ENCODE results near the gene SLC25A19.

The SLC25A19 gene

DNA sequence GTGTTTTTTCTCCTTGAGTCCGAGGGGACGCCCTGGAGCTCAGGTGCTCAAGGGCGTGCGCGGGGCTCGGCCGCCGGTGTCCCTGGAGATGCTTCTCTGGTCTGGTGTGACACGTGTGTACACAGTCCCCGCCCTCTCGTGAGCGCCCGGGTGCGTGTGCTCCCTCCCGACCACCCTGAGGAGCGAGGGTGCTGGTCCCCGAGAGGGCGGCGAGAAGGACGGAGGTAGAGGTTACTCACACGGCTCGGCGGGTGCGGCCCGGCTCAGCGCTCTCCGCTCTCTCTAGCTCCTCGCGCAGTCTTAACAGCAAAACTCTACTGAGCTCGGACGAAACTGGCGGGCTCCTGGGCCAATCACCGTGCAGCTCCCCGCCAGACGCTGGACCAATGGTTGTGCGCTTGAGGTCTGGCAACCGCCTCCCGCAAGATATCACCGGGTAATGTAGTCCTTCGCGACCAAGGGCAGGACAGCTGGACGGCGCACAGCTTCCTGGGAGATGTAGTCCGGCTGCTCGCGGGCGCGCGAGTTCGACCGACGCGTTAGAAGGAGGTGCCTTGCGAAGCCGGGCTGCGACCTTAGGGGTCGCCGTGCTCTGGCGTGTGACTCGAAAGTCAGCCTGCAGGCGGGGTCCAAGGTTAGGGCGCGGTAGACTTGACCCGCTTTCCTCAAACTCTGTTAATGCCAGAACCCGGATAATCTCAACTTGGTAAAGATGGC is at the start of gene SLC25A19:
Gene SLC25A19, minus strand, starts transcription at position 319 of the 717 bp plus-strand sequence. CDS start 2,669 bp downstream, outside the sequence.
- DNase-seq: peak; percentile 98

DNA sequence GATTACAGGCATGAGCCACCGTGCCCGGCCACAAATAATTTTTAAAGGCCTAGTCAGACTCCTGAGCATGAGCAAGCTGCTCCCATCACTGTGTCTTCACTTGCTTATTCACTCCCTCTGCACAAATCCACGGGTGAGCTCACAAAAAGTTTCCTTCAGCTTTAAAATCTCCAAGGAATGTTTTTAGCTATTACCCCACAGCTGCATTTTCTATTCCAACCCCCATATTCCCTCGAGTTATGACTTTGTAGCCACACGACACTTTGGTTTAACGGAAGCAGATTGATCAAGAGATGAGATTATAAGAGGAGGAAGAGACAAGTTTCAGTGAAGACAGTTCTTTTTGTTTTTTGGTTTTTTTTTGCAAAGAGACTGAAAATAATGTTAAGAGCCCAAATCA is 49.1 kb upstream of the SLC25A19 start:
- DNase-seq: peak; percentile 57

DNA sequence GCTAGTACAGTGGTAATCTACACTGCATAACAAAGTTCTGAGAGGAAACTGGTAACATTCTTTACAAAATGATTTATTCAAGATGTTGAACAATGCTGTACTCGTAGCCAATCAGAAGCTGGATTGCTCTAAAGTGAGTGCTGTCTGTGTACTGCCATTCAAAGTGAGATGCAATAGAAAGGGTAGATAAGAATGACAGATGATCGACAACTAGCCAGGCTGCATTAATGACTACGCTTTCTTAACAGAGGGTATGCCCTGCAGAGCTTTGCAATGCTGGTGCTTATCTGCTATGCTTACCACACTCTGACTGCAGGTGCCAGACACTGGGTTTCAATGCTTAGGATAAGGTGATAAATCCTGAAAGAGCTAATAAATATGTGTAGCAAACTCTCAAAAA is 46.1 kb upstream of the SLC25A19 start:
- no peak for DNase-seq

DNA sequence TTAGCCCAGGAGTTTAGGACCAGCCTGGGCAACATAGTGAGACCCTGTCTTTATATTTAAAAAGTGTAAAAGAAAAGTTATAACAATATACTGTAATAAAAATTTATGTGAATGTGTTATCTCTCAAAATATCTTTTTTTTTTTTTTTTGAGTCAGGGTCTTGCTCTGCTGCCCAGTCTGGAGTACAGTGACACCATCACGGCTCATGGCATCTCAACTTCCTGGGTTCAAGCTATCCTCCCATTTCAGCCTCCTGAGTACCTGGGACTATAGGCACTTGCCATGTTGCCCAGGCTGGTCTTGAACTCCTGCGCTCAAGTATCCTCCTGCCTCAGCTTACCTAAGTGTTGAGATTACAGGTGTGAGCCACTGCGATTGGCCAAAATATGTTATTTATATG is 45.5 kb upstream of the SLC25A19 start:
- no peak for DNase-seq

DNA sequence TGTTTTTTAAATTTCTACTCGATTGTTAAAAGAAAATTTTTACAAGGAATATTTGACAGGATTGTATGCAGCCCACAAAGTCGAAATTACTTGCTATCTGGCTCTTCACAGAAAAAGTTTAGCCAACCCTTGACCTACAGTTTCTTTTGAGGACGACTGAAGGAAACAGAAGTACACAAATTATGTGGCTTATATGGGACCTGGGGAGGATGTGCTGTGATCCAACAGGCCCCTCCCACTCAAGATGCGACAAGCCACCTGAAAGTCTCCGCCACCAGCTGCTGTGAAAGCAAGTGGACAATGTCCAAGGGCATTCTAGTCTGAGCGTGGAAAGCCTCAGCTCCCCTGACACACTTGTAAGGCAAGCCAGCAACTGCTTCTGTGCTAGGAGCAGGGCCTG is 42.4 kb upstream of the SLC25A19 start:
- DNase-seq: no peak

DNA sequence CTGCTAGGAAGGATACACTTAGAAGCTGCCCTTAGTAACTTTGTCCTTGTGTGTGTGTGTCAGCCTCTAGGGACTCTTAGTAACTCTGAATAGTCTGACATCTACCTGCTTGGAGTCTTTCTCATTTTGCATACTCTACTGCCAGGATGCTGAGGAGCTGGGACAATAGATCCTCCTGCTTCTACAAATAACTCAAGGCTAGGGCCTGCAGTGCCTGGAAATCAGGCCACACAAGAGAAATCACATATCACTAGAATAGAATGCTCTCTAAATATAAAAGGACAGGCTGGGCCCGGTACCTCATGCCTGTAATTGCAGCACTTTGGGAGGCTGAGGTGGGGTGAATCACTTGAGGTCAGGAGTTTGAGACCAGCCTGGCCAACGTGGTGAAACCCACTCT is 38.5 kb upstream of the SLC25A19 start:
- no peak for DNase-seq

DNA sequence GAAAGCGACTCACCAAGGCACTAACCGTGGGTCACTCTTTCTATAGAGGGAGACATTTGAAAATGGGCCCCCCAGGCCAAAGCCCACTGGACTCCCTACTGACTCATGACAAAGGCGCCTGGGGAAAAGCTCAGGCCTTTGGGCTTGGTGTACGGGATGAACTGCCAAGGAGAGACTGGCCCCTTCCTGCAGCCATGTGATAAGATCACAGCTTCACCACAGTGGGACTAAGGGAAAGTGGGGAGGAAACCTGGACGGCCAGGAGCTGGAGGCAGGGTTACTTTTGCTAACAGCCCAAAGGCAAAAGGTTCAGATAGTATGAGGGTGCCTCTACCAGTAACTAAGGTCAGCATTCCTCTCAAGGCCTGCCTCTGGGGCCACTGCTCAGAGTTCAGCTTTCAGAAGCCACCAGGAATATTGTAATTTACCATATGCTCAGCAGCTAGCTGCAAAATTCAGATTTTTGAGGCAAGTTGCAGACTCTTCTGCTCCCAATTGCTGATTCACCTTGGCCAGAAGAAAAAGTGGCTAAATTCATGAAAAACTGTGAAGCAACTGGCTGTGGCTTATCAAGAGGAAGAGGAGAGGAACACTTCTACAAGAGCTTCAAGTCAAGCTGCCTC is 37.1 kb upstream of the SLC25A19 start:
- DNase-seq: peak; percentile 50

DNA sequence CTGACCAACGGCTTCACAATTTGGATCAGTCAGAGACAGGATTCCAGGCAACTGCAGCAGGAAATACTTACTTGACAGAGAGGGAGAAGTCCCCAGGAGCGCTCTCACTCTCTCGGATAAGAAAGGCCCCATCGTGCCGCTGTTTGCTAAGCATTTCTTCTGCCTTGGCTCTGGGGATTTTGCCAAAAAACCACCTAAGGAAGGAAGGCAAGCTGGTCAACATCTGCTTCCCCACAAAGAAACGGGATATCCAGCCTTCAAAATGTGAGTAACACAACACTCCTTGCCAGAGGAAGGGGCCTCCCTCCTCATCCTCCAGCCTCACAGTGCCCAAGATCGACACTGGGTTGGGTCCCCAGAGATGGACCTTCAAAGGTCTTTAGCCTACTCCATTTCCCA is 36.6 kb upstream of the SLC25A19 start:
- DNase-seq: peak; percentile 75

DNA sequence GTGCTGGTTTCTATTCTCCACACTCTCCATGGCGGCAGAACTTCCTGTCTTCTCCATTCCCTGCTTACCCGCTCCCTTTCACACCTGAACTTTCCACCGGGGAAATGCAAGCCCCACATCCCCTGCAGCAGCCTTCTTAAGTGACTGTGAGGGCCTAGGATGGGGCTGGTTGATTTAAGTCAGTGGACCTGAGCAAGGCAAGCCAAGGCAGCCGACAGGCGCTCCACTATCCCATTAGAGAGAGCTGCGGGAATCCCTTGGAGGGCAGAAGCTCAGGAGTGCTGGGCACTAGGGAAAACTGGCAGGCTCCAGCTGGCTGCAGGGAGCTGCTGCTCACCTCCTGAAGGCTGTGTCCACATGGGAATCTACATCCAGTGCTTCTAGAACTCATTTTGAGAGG is 36.1 kb upstream of the SLC25A19 start:
- no peak for DNase-seq

DNA sequence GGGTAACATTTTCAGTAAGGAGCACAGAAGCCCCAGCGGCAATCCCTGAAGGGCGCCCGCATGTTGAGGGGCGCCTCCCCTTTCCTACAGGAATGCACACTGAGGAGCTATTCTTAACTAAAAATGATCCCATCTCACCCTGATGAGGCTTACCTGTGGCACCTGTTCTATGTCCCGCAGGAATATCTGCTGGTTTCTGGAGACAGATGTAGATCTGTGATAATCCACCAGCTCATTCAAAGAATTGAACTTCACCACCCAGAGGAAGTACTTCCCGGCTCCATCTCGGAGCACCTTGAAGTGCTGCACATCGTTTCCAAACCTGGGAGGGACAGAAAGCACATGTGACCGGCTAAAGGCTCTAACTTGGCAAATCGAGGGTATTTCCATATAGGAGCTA is 32.3 kb upstream of the SLC25A19 start:
- DNase-seq: no peak

DNA sequence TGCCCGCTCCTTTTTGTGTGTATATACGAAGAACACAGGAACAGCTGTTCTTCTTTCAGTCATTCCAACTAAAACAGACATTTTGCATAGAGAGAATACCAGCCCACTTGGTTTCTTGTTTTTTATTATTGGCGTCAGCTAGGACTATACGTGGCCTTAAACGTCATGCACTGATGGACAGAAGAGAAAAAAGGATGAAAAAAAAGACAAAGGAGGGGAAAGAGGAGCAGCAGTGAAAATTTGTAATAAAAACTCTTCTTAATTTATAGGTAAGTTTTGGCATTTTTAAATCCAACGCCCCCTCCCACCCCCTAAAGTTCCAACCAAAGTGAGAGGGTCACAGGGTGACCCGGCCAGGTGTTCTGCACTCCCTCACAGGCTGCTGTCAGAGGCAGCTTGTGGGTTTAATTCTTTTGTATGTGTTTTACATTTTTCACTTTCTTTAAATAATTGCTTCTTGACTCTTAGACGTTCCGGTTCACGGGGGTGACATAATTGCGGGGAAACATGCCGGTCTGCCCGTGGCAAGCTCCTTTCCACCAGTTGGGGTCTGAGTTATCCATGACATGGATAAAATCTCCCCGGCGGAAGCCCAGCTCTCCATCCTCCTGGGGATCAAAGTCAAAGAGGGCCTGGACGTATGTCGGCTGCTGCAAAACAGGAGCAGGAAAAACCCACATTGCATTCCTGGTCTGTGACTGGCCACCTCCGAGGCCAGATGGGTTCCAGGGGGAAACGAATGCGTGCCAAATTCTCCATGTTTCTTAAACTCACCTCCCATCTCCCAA is 30.9 kb upstream of the SLC25A19 start:
- peak; percentile 72 for DNase-seq

DNA sequence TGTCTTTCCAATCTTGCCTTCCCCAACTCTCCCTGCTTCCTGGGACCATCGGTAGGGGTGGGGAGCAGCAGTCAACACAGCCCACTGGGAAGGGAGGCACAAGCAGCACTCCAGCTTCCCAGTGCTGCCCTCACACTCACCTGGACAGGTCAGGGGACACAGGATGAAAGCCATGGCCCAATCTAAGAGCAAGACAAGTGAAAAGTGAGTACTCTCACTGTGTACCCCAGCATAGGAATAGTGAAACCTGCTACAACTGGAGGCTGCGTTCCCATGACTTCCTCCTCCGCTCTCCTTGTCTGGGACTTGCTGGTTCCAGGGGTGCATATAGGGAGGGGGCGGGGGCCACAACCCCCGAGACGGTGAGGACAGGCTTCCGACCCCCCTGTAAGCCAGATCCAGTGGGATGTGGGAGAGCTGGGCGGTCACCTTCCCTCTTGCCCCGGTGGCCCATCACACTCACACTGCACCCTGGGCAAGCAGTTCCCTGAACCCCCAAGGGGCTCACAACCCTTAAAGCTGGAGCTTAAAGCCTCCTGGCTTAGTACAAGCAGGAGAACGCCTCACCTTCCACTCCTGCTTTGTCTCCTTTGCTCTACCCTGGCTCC is 29.5 kb upstream of the SLC25A19 start:
- no peak for DNase-seq

DNA sequence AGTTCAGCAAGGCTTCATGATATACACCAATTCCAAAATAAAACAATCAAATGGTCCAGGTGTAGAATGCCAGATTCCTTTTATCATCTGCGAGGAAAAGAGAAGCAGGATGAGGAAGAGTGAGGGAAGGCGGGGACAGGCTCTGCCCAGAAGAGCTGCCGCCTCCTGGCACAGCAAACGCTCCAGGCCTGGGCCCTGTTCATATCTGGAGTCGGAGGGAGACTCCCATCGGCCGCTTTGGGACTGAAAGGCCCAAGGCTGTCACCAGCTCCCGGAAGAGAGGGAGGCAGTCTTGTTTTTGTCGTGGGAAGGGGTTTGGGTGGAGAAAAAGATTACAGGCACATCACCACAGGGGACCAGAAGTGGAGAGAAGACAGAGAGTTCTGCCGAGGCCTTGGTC is 29.0 kb upstream of the SLC25A19 start:
- DNase-seq: no peak

DNA sequence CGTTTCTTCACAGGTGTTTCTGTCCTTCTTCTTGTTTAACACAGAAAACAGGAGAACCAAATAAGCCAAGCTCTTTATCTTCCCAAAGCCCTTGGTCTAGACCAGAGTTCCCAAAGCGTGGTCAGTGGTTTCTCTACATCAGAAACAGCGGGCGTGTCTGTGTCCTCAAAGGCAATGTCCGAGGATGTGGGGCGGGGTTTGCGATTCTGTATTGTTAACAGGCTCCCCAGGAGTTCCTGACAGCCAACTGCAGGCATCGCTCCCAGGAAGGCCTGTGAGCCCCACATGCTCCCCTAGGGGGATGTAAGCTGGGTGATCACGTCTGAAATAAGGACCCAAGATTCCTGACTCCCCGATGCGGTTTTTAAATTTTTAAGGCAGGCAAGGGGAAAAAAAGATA is 28.4 kb upstream of the SLC25A19 start:
- no peak for DNase-seq

DNA sequence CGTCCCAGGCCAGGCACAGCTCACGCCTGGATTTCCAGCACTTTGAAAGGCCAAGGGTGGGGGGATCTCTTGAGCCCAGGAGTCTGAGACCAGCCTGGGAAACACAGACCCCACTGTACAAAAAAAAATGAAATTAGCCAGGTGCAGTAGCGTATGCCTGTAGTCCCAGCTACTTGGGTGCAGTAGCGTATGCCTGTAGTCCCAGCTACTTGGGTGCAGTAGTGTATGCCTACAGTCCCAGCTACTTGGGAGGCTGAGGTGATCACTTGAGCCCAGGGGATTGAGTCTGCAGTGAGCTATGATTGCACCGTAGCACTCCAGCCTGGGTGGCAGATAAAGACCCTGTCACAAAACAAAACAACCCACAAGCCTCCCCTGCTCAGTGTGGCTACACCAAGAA is 27.0 kb upstream of the SLC25A19 start:
- no peak for DNase-seq

DNA sequence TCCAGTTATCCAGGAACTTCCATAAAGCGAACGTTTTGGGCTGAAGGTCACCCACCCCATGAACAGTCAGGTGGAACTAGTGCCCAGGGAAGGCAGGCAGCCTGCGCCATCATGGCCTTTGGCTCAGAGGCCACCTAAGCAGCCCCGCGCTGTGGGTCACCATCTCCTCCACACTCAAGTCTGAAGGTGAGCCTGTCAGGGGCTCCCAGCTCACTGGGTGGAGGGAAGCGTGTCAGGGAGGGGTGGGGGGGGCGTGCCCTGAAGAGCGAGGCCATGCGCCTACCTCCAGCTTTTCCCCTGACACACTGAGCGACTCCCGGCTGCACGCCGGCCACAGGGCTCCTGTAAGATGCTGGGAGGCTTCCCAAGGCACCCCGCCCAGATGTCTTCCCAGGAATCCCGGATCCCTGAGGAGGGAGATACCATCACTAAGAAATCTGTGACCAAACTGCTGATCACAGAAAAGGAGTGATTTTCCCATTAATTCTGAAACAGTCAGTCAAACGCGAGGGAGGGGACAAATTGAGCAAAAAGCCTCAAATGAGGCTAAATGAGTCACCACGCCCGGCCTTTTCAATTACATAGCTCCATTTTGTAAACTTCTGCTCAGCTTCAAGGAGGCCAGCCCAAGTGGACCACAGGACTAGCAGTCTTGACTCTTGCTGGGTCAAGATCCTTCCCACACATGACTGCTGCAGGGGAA is 26.5 kb upstream of the SLC25A19 start:
- no peak for DNase-seq

DNA sequence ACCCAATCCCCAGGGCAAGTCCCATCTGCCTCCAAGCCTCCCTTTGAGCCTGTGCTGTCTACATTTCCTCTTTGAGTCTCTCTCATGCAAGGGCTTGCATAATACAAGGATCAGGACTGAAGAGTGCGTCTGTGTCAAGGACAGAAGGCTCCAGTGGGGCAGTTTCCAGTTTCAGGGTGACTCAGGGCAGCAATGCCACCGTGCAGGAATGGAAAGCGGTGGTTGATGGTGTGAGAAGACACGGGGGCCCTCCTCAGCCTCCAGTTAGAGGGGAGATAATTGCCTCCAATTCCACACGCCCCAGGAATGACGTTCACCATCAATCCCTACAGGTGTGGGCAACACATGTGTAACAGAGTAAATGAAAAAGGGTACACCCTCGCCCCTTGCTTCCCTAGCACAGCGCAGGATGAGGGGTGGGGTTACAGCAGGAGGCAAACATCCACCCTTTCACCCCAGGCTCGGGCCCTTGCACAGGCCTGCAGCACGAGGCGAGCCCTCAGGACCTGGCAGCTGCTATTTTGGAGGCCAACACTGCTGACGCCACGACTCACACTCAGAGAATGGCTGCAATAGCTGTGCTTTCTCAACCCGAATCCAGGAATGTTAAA is 24.8 kb upstream of the SLC25A19 start:
- peak; percentile 10 for DNase-seq

DNA sequence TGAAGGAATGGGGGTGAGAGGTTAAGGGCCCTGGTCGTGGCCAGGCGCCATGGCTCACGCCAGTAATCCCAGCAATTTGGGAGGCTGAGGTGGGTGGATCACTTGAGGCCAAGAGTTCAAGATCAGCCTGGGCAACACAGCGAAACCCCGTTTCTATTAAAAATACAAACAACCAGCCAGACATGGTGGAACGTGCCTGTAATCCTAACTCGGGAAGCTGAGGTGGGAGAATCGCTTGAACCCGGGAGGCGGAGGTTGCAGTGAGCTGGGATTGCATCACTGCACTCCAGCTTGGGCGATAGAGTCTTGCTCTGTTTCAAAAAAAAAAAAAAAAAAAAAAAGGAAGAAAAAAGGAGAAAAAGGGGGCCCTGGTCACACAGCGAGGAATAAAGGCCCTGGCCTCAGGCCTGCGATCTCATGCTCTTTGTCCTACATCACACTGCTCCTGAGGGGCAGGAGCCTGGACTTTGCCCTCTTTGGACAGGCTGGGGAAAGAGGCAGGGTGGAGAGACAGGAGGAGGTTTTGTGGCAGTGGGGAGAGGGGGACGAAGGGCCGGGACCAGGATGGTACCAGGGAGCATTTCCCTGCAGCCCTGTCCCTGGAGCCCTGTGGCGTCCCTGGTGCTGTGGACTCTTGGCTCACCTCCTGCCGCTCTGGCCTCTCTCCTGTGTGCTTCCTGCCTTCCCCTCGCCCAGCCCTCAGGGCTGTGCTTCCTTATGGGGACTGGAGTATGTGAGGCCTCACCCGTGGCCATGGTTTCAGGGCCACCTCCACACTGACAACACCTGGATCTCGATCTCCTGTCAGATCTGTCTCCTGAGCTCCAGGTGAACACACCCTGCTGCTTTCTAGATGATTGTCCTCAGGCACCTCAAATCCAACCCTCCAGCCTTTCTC is 19.7 kb upstream of the SLC25A19 start:
- DNase-seq: no peak

DNA sequence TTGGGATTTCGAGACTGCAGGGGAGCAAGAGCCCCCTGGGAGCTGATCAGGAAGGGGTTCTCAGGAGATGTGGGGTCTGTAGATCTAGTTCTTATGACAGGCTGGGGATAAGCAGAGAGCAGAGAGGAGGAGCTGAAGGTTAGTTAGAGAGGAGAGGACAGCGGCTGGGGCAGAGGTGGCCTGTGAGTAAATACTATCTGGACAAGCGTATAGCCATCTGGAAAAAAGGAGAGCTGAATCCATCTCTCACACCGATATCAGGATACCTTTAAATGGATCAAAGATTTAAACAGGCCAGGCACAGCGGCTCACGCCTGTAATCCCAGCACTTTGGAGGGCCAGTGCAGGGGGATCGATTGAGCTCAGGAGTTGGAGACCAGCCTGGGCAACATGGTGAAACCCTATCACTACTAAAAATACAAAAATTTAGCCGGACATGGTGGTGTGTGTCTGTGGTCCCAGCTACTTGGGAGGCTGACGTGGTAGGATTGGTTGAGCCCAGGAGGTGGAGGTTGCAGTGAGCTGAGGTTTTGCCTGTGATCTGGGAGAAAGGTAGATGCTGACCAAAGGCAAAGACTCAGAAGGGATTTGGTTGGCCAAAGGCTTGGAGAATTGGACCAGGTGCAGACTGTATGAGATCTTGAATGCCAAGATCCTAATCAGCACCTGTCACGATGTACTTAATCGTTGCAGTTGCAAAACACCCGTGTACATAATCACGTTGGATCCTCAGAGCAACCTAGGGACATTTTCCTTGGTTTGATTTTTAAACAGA is 18.9 kb upstream of the SLC25A19 start:
- no peak for DNase-seq

DNA sequence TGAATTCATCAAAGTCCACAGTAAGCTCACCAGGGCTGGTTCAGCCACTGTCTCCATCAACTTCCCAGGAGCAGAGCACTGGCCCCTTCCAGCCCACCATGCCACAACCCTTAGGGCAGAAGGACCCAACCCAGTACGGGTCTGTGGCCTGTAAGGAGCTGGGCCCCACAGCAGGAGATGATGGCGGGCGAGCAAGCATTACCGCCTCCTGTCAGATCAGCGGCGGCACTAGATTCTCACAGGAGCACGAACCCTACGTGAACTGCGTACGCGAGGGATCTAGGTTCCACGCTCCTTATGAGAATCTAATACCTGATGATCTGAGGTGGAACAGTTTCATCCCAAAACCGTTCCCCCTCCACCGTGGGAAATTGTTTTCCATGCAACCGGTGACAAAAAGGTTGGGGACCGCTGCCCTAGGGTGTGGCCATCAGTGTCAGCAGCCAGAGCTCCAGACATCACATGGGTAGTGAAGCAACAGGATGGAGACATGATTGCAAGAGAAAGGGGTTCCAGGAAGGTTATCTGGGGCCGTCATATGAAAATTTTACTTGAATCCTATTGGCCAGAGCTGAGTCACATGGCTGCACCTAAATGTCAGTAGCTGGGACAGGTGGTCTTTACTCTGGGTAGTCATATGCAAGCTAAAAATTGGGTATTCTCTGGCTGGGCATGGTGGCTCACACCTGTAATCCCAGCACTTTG is 12.4 kb upstream of the SLC25A19 start:
- no peak for DNase-seq

All from fibroblast of skin of right quadriceps (primary cell).